Stimulated activated CD4-positive, alpha-beta T cell treated with anti-CD3 and anti-CD28 coated beads, Interleukin-2, amount 100 ng/mL, for 24 hours (primary cell): Measurements from ENCODE around the gene SERPINB1.
"Not testable (repeated sequence)": the region's sequence is repeated elsewhere in the genome, so short reads cannot be mapped to it uniquely, and the experiment has no call there.

ENCODE experiments used
- DNase-seq, 2 donors: peaks; one replicate each; pipeline ENCODE4 v3.0.0-alpha.2; 2020

The SERPINB1 gene

DNA sequence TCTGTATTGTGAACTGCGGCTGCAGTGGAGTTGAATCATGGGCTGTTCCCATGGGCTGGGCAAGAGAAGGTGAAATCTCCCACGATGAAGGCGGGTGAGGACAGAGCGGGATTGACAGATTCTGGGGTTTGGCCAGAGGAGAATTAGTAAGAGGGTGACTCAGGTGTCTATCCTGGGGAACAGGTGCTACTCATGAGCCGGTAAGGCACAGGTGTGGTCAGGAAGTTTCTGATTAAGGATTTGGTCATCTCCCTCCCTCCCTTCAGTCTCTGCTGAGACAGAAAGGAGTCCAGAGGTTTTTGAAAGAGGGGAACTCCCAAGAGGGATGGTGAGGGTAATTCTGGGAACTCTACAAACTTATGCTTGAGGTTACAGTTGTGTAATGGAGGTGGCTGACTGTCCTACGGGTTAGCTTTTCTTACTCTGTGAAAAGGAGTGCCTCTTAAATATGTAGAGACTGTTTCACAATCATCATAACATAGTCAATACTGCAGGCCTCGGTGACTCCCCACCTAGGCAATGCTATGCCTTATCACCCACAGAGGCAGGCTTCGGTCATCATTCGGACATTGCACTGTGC lies 31.5 kb downstream of the SERPINB1 start:
- DNase-seq = no peak

DNA sequence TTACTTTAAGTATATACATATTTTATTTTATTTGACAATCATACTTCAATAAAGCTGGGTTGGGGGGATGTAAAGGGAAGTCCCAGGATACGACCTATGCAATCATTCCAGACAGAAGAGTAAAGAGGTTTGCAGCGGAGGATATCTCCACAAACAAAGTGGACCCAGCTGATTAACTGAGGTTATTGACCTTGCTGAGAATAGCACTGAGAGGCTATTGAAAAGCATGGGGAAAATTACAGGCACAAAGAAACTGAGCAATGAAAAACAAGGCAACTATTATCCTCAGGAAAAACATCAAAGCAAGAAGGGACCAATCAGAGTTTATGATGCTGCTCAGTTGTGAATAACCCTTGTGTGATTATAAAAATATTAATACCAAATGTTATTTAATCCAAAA lies 32.6 kb downstream of the SERPINB1 start:
- no peak for DNase-seq

DNA sequence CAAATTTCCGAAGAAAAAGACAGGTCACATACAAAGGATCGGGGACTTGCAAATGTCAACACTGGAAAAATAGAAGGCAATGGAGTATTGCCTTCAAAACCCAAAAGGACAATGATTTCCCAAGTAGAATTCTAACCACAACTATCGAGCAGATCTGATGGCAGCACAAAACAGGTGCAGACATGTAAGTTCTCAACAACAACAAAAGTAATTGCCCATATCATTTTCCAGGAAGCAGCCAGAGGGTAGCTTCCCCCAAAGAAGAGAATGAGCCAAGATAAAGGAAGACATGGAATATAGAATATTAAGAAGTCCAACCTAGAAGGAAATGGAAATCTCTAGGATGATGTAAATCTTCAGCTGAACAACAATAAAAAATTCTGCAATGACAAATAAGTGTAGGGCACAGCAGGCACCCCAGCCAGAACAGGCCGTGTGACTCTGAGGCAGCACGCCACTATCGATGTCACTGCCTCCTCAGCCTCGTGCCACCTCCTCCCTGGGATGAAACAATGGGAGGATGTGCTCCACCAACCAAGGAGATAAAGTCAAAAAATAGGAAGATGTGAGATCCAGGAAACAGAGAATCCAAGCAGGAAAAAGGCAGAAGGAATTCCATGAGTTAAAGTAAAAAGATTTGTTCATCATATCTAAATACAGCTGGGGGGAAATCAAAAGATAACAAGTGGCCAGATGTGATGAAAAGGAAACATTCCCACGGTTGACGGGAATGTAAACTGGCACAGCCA lies 34.1 kb downstream of the SERPINB1 start:
- no peak for DNase-seq

DNA sequence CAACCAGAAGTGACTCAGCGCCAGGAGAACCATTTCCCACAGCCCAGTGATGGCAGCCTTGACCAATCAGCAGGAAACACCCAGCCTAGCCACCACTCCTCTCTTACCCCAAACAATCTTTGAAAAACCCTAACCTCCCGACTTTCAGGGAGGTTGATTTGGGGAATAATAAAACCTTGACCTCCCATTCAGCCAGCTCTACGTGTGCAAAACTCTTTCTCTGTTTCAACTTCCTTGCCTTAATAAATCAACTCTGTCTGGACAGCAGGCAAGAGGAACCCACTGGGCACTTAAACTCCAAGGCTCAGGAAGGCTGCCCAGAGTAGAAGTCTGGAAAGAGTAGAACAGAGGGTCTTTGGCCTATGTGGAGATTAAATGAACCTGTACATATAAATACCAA lies 35.0 kb downstream of the SERPINB1 start:
- no peak for DNase-seq

DNA sequence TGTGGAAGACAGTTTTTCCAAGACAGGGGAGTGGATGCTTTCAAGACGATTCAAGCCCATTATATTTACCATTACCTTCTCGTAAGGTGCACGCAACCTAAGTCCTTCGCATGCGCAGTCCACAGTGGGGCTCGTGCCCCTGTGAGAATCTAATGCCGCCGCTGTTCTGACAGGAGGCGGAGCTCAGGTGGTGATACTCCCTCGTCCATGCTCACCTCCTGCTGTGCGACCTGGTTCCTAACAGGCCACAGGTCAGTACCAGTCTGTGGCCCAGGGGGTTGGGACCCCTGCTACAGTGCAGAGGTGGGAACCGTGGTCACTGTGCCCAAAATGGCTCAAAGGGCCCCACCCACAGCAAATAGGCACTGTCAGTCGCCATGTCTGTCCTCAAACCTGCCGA lies 36.6 kb downstream of the SERPINB1 start:
- no peak for DNase-seq

DNA sequence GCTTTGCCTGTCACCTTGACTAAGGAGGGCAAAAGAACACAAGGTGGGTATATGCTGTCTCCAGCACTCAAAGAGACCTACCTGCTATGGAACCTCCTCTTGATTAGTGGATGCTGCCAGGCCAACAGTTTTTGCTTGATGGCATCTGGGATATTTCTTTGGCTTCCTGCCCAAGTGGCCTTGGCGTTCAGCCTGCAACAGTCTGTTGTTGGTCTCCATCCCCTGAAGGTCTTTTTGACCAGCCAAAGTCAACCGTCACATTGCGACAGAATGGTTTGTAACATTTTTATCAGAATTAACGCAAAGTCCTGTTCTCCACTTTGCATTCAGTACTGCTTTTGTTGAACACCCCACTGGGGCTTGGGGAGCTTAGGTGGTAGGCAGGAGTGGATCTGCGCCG lies 37.1 kb downstream of the SERPINB1 start:
- DNase-seq = no peak

DNA sequence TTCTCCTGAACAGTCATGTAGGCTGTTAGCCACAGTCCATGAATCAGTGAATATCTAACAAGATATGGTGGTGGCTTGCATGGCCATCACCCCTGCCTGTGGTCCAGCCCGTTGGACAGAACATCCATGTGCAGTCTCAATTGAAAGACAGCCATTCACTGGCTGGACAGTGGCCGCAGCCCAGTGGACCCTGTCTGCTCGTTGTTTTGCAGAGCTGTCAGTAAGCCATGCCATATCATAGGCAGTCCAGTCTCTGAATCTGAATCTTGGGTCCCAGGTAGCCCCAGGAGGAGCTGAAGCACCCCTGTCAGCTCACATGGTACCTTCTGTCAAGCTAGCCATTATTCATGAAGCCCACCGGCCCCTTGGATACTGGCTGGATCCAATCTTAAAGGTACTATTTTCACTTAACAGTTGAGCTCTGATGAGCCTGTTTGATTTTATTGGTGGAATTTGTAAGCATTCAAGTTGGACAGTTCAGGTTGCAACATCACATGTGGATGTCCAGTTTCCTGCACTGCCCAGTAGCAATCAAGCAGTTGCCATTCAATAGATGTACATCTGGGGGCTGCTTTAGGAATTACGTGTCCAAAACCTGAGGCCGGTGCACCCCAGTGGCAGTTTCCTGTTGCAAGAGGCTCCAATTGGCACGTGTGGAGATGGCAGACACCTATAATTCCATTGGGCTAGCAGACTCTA lies 37.8 kb downstream of the SERPINB1 start:
- no peak for DNase-seq

DNA sequence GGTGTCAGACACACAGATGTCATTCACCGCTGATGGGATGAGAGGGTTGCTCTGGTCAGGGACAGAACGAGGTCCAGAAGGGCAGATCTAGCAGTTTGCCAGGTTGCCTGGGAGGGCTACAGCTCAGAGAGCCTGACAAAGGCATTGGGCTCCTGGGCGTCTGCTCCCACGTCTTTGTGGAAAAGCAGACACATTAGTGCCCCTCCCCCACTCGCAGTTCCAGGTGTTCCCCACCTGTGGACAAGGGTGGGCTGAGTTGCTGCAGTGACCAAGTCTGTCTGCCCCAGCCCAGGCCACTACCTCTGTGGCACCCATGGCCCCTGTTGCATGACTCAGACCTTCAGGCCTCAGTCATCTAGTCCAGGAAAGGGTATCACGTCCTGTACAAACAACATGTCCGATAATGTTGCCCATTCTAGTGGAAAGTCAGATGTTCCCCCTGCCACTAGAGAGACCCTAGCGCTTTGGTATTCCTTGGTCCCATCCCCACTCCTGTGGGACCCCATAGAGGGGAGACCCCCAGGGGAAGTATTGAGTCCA lies 39.1 kb downstream of the SERPINB1 start:
- DNase-seq = no peak

DNA sequence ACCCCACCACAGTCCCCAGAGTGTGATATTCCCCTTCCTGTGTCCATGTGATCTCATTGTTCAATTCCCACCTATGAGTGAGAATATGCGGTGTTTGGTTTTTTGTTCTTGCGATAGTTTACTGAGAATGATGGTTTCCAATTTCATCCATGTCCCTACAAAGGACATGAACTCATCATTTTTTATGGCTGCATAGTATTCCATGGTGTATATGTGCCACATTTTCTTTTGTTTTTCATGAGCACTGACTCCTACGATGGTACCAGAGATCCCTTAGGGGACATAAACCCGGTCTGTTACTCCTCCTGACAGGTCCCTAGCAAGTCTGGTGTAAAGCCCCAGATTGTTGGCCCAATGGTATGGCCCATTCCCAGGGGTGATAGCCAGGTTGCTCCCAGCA lies 40.0 kb downstream of the SERPINB1 start:
- DNase-seq = not testable (repeated sequence)

DNA sequence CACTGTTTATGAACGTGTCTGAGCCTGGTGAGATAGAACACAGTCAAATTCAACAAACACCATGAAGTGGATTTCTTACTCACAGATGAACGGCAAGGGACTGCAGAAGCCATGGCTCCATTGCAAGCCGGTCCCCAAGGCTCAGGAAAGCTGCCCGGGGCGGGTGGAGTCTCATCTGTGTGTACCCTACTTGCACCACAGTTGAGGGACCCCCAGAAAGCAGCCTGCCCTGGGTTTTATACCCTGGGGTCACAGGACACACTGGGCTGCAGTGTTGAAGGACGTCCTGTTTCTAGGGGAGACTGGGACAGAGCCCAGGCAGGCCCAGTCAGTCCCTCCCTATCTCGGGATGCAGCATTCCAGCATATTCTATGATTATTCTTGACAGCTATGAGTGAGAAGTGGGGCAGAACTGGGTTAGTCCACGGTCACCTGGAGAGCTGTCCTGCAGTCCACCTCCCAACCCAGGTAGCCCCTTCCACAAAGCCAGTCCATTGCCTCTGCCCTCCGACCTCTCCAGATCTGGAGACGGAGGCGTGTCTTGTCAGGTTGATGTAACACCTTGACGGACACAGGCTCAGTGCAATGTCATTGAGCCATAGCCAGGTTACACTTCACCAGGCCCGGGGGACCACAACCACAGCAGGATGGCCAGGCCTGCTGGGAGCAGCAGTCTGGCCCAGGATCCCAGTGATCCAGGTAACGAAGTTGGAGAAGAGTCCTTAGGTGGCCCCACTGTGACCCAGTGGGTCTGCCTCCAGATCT lies 40.9 kb downstream of the SERPINB1 start:
- no peak for DNase-seq

DNA sequence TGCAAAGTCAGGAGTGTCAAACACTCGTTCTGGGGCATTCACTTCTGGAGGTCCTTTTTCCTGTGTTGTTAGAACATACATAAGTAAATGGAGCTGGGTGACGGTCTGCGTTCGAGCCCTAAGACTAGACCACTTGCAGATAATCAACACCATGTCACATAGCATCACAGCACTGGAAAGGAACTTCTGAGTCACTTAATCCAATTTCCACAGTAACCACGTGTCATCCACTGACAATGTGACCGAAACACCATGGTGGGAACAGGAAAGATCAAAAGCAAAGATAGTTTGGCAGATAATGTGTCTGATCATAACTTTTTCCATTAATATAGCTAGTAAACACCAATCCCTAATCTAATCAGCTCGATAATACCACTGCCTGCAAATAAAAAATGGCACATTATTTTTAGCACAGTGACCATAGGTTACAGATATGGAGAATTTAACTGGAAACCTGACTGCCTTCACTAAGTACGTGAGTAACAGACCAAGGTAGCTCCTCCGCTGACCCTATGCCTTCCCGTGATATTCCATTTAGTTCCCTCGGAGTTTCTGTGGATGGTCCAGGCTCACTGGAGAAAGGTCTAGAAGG lies 41.6 kb downstream of the SERPINB1 start:
- DNase-seq = no peak

DNA sequence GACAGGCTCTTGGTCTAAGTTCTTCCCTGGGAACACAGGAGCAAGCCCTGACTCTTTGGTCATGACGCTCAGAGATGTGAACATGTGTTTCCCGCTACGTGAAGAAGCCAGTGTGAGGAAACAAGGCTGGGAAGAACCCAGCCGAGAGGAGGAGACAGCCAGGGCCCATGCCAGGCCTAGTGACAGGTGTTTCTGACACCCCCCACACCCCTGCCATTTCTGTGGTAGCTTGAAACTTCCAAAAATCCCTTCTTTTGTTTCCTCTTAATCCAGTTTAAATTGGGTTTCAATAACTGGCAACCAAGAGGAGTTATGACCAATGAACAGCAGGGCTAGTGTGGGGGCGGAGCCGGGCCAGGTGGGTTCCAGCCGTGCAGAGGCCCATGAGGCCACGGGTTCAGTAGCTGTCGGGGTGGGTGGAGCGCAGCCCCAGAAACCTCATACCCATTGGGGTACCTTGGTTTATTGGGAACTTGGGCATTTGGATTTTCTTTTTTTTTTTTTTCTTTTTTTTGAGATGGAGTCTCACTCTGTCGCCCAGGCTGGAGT lies 43.0 kb downstream of the SERPINB1 start:
- no peak for DNase-seq

DNA sequence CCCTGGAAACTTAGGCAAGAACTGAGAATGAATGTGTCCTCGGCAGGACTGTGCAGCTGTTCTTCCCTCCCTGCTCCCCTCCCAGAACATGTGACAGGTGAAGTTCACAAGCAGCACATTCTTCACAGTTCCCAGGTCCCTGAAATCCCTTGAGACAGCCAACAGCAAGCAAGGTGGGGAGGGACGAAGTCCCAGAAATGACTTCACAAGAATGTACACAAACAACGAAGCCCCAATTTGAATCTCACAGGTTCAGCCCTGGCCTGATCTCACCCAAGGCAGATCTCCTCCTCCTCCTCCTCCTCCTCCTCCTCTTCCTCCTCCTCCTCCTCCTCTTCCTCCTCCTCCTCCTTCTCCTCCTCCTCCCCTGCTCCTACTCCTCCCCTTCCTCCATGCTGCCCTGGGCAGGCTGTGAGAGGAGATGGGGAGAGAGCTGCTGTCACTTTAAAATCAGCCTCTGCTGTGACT lies 44.1 kb downstream of the SERPINB1 start:
- no peak for DNase-seq

DNA sequence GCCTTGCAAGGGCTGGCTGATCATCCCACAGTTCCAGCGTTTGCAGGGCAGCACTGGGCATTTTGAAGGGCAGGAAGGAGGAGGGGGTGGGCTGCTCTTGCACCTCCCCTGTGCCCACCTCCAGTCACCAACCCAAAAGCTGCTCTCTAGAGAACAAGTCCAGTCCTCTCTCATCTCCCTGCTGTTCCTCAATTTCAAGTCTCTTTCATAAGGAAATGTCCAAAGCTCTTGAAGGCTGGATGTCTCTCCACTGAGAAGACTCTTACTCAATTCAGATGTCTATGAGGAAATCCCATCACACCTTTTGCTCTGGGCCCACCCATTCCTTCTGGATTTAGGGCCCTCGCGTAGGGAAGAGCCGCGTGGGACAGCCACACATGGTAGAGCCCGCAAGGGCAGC lies 44.8 kb downstream of the SERPINB1 start:
- DNase-seq = no peak

DNA sequence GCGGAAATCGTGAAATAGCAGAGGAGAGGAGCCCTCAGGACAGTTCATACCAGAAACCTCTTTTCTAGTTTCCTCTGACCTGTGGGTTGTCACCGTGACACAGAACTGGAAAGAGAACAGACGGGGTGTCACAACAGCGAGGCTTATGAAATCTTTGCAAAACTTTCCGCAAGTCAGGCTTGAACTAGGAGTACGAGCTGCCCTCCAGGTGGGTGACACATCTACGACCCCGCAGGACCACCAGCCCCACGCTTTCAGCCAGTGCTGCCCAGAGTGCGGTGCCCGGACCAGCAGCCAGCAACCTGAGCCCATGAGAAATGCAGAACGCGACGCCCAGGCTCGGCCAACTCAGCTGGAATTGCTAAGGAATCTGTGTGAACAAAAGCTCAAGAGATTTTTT lies 45.7 kb downstream of the SERPINB1 start:
- no peak for DNase-seq

DNA sequence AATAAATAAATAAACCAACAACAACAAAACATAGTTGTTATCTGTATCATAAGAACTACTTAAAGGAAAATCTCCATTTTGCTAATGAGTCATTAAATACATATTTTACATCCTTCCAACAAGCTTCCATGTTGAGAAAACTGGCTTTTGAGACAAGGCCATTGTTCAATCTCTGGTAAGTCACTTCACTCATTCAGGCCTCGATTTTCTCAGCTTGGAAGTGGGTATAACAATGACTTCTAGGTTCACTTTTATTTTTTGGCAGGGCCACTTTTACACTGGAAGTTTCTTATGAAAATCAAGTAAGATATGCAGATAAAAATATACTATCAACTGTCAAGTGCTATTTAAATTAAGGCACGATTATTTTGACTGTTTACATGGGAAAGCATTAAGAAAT lies 46.5 kb downstream of the SERPINB1 start:
- DNase-seq = no peak

DNA sequence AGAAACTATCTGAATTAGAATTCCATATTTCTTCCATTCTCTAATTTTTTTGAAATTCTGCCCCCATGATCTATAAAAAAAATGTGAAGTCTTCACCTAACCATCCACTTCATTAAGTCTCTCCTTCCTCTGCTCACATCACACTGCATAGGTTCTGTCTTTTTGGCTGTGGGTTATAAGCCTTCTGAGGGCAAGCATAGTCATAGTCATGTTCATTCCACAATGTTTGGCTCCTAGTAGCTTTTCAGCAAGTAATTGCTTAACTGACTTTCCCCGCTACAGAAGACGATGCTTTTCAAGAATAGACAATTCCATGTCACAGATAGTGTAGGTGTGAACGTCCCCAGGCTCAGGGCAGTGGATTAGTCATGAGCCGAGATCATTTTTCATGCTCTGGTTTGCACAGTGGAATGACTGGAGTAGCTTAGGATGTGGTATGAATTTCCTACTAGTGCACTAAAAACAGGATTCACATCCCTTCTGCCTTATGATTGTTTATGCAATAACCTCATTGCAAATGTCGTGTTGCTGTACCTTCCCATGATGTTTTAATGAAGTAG lies 47.4 kb downstream of the SERPINB1 start:
- DNase-seq = no peak

DNA sequence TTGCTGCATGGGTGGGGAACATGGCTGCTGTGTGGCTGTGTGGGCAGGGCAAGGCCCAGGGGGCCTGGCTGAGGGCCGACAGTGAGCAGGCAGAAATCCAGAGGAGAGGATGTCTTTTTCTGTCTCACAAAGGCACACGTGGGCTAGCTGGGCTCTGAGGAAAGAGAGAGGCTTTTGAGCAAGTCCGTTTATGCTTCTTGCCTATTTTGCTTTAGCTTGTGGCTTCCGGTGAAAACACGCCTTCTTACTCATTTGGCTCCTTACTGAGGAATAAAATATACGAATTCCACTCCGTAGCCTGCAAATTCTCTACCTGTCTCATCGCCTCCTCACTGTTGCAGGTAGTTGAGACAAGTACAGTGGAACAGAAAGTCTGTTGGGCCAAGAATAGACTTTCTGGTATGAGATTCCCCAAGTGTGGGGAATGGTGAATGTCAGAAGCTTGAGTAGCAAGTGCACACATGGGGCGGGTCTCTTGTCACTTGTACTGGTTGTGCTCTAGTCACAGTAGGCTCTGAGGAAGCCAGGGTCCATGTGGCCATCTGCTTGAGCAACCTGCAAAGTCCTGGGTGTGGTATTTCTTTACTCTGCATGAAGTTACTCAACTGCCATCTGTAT lies 48.0 kb downstream of the SERPINB1 start:
- DNase-seq = peak; percentile 21 to 28

DNA sequence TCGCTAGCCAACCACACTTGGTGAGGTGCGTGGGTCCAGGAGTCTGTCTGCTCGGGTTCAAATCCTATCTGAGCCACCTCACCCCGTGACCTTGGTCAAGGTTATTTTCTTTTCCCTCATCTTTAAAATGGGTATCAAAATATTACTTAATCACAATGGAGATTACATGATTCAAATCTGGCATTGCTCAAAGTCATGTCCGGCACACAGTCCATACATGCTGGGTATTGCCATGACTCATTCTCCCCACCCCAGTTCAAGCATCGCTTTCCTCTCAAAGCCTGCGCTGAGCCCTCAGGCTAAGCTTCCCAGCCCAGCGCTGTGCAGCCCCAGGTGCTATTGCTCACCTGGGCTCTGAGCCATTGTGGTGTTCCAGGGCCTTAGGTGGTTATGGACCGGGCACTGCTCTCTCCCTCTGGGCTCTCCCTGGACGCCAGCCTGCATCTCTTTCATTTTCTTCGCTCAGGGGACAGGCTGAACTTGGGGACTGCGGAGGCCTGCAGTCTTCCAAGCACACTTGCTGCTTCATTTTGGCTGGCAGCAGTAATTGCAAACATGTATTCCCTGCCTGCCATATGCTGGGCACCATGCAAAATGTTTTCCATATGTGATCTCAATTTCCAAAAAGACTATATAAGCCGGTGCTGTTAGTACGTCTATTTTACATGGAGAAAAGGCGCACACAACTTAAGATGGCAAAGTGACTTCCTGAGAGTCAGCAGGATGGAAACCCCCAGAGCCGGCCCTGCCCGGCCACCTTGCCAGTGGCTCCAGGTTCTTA lies 49.1 kb downstream of the SERPINB1 start:
- DNase-seq = no peak

DNA sequence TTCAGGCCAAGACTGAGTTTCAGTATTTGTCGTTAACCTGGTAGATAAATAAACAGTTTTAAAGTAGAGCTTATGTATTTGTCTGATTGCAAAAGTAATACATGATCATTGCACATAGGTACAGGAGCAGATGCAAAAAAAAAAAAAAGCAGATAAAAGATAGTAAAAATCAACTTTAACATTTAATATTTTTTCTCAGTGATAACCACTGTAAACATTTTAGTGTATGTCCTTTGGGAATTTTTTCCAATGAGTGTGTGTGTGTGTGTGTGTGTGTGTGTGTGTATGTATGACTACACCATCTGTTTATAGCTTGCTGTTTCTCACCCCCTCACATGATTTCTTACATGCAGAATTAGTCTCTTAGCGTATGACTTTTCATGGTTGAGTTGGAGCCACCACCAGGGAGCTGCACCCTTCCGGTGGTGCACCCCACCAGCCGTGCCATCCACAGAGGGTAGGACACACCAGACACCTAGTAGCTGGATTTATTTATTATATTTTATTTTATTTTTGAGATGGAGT lies 50.2 kb downstream of the SERPINB1 start:
- no peak for DNase-seq
